Panc1 (cell line): ENCODE measurements around the gene TMPRSS2. TPM values are rescaled to one million over a fixed set of nuclear protein-coding genes. Genes with fewer than 3 reads are reported as not detected.

Source experiments
- ATAC-seq: fragments of 200-7000 bp; cut with Tn5 transposase; 2 replicates; pipeline ENCODE4 v1.9.1; 2020; ENCODE audit warnings: mild to moderate bottlenecking, moderate library complexity
- BruUV-seq: library from RNA; stranded (reverse); fragments of 400-500 nt; replicated peaks from 2 replicates; lab custom pipeline; 2021; lab: Mats Ljungman, UMichigan
- CTCF ChIA-PET: fragments of 300-600 bp; sonication (Branson Sonifier 250); formaldehyde crosslinking; loops from one replicate; lab custom pipeline; 2022; ENCODE audit warnings: antibody characterized with exemption; lab: Charles Lee
- POLR2A ChIA-PET: fragments of 300-600 bp; sonication (Branson Sonifier 250); formaldehyde crosslinking; loops from one replicate; lab custom pipeline; 2022; ENCODE audit warnings: antibody characterized with exemption; lab: Charles Lee
- DNase-seq: peaks from one replicate; pipeline ENCODE4 v3.0.0-alpha.2; 2010; ENCODE audit warnings: low read depth, low spot score
- H3K27ac ChIP-seq: 2 replicates; pipeline ENCODE4 v1.5.1; 2011; ENCODE audit warnings: mild to moderate bottlenecking, low read length, inconsistent platforms
- H3K27me3 ChIP-seq: fragments of 200-500 bp; sonication (Bioruptor generic); 2 replicates; pipeline ENCODE4 v1.6.0; 2014; ENCODE audit warnings: low read length, inconsistent platforms; ENCODE audit not compliant: control insufficient read depth, insufficient read depth
- H3K36me3 ChIP-seq: fragments of 200-500 bp; sonication (Bioruptor generic); 2 replicates; pipeline ENCODE4 v1.5.1; 2014; ENCODE audit warnings: inconsistent platforms, mild to moderate bottlenecking, low read length, moderate library complexity; ENCODE audit not compliant: control insufficient read depth, insufficient read depth
- H3K4me1 ChIP-seq: 2 replicates; pipeline ENCODE4 v1.5.1; 2011; ENCODE audit warnings: inconsistent platforms, mild to moderate bottlenecking, low read length, moderate library complexity; ENCODE audit not compliant: control insufficient read depth, insufficient read depth
- H3K4me3 ChIP-seq, 2 experiments: 2 replicates each; pipeline ENCODE4 v1.5.1; 2011 to 2012; ENCODE audit warnings: low read depth in 2 of 2, low read length in 2 of 2, mild to moderate bottlenecking in 2 of 2, inconsistent platforms in 1 of 2, moderate library complexity in 1 of 2
- H3K9me3 ChIP-seq: fragments of 200-500 bp; sonication (Bioruptor generic); 2 replicates; pipeline ENCODE4 v1.5.1; 2014; ENCODE audit warnings: low read depth, mild to moderate bottlenecking, inconsistent platforms, low read length, moderate library complexity; ENCODE audit not compliant: control insufficient read depth, insufficient read depth
- CTCF ChIP-seq: fragments of 450-650 bp; IDR thresholded peaks from 2 replicates; pipeline ENCODE4 v1.5.1; 2017; ENCODE audit warnings: mild to moderate bottlenecking
- POLR2AphosphoS5 ChIP-seq: IDR thresholded peaks from 2 replicates; pipeline ENCODE4 v1.6.1; 2012; ENCODE audit warnings: mild to moderate bottlenecking, low read depth, low read length, moderate library complexity
- REST ChIP-seq, 2 experiments: IDR thresholded peaks; 2 replicates each; pipeline ENCODE4 v1.6.1; 2011 to 2012; ENCODE audit warnings: low read depth in 2 of 2, control low read depth in 1 of 2, low read length in 1 of 2, mild to moderate bottlenecking in 1 of 2, moderate library complexity in 1 of 2; ENCODE audit not compliant: insufficient read depth in 1 of 2
- SIN3A ChIP-seq: IDR thresholded peaks from 2 replicates; pipeline ENCODE4 v1.6.1; 2012; ENCODE audit warnings: low read depth, mild to moderate bottlenecking, low read length, moderate library complexity, borderline replicate concordance; ENCODE audit not compliant: insufficient read depth
- TCF7L2 ChIP-seq: IDR thresholded peaks from 2 replicates; pipeline ENCODE4 v1.6.1; 2011; ENCODE audit warnings: mild to moderate bottlenecking, low read depth, low read length, inconsistent platforms
- in situ Hi-C: cut with HindIII; loops from 2 replicates; pipeline ENCODE4 v1.10.0; 2016; ENCODE audit warnings: low sequenced_read_pairs, low pct_unique_long_range_greater_than_20kb
- intact Hi-C: fragments of 100-400 bp; cut with micrococcal nuclease; formaldehyde crosslinking; loops from one replicate; pipeline ENCODE4 v1.10.0; 2022; ENCODE audit not compliant: unreplicated experiment
- total RNA-seq: library from RNA; stranded (reverse); gene quantifications from one replicate; pipeline ENCODE4 v1.2.1, GENCODE V29; 2021; ENCODE audit not compliant: unreplicated experiment

The TMPRSS2 gene
- total RNA-seq, 1 experiment from 2014 or later = 111 TPM

GRCh38 chr21:41542727-41543126, 34.8 kb upstream of the TMPRSS2 start:
- ChIA-PET CTCF (no interaction called here), POLR2A (no interaction called here)
- no peaks in the 10 kb centered on the region for H3K27me3 ChIP-seq
- DNase-seq = no peak
- ATAC-seq = no peak
- no peaks in the 10 kb centered on the region for H3K4me1 ChIP-seq
- H3K9me3 ChIP-seq = no peaks in the 10 kb centered on the region
- H3K36me3 ChIP-seq = no peaks in the 10 kb centered on the region
- no peak overlapping the region for H3K4me3 ChIP-seq
- intact Hi-C loops (no loop called here), in situ Hi-C loops (no loop called here)
- BruUV-seq = no TSS peak
- no peak overlapping the region for H3K27ac ChIP-seq
- no peak for TF ChIP-seq TCF7L2
- no peak for TF ChIP-seq REST (IDR thresholded peaks at IDR 0.05; ENCODE audit: insufficient read depth in 1 of 2, low read depth in 2 of 2, low read length in 1 of 2)
- no peak for TF ChIP-seq POLR2AphosphoS5
- no peak for TF ChIP-seq SIN3A
- TF ChIP-seq CTCF = no peak

GRCh38 chr21:41537356-41537755, 29.4 kb upstream of the TMPRSS2 start:
- ChIA-PET CTCF (no interaction called here), POLR2A (interaction anchor here (0.5 kb wide), 1 partner anchor 167 kb away, joined by 3 read pairs; no protein-coding TSS in a partner anchor)
- BruUV-seq = no TSS peak
- Histone ChIP-seq H3K4me1 (no peaks in the 10 kb centered on the region; the same call in 1 of the 2 replicates), H3K27ac (no peak overlapping the region), H3K27me3 (no peaks in the 10 kb centered on the region), H3K4me3 (no peak overlapping the region), H3K9me3 (no peaks in the 10 kb centered on the region), H3K36me3 (no peaks in the 10 kb centered on the region)
- in situ Hi-C loops = no loop called here
- TF ChIP-seq TCF7L2 = no peak
- TF ChIP-seq CTCF = no peak
- no peak for TF ChIP-seq SIN3A
- TF ChIP-seq REST (IDR thresholded peaks at IDR 0.05; ENCODE audit: insufficient read depth in 1 of 2, low read depth in 2 of 2, low read length in 1 of 2) = no peak
- no peak for TF ChIP-seq POLR2AphosphoS5
- ATAC-seq (no peak), DNase-seq (no peak)
- intact Hi-C loops = no loop called here
